Astrocyte of the spinal cord (primary cell): ENCODE data around the gene CEP89.
"Not testable (repeated sequence)": the region's sequence is repeated elsewhere in the genome, so short reads cannot be mapped to it uniquely, and the experiment has no call there.

Experiments
- DNase-seq: peaks from one replicate; pipeline ENCODE4 v3.0.0; 2011; ENCODE audit warnings: low read depth, low spot score
- H3K4me3 ChIP-seq: 2 replicates; pipeline ENCODE4 v1.5.1; 2011; ENCODE audit warnings: low read depth, mild to moderate bottlenecking, low read length, moderate library complexity
- in situ Hi-C: cut with HindIII; loops from 2 replicates; pipeline ENCODE4 v1.10.0; 2017; ENCODE audit warnings: low sequenced_read_pairs
- TF ChIP-seq, protein P1 (sequence below): IDR thresholded peaks from 2 replicates; pipeline ENCODE4 v1.5.1; 2012; ENCODE audit warnings: low read depth, mild to moderate bottlenecking, low read length, inconsistent platforms

CEP89 gene

DNA sequence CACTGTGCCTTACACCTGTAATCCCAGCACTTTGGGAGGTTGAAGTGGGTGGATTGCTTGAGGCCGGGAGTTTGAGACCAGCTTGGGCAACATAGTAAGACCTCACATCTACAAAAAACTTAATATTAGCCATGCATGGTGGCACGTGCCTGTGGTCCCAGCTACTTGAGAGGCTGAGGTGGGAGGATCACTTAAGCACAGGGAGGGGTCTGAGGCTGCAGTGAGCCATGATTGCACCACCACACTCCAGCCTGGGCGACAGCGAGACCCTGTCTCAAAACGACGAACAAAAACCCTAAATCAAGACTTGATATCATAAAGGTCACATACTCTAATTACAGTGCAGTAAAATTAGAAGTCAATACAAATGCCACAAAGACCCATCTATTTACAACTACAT is 119.5 kb downstream of the CEP89 start:
- TF ChIP-seq, protein P1, sequence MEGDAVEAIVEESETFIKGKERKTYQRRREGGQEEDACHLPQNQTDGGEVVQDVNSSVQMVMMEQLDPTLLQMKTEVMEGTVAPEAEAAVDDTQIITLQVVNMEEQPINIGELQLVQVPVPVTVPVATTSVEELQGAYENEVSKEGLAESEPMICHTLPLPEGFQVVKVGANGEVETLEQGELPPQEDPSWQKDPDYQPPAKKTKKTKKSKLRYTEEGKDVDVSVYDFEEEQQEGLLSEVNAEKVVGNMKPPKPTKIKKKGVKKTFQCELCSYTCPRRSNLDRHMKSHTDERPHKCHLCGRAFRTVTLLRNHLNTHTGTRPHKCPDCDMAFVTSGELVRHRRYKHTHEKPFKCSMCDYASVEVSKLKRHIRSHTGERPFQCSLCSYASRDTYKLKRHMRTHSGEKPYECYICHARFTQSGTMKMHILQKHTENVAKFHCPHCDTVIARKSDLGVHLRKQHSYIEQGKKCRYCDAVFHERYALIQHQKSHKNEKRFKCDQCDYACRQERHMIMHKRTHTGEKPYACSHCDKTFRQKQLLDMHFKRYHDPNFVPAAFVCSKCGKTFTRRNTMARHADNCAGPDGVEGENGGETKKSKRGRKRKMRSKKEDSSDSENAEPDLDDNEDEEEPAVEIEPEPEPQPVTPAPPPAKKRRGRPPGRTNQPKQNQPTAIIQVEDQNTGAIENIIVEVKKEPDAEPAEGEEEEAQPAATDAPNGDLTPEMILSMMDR: no peak
- in situ Hi-C loops: no loop called here
- no peak for DNase-seq
- no peak overlapping the region for H3K4me3 ChIP-seq

DNA sequence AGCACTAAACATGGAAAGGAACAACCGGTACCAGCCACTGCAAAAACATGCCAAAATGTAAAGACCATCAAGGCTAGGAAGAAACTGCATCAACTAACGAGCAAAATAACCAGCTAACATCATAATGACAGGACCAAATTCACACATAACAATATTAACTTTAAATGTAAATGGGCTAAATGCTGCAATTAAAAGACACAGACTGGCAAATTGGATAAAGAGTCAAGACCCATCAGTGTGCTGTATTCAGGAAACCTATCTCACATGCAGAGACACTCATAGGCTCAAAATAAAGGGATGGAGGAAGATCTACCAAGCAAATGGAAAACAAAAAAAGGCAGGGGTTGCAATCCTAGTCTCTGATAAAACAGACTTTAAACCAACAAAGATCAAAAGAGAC is 123.7 kb downstream of the CEP89 start:
- in situ Hi-C loops, DNase-seq, H3K4me3 ChIP-seq: not testable (repeated sequence)

DNA sequence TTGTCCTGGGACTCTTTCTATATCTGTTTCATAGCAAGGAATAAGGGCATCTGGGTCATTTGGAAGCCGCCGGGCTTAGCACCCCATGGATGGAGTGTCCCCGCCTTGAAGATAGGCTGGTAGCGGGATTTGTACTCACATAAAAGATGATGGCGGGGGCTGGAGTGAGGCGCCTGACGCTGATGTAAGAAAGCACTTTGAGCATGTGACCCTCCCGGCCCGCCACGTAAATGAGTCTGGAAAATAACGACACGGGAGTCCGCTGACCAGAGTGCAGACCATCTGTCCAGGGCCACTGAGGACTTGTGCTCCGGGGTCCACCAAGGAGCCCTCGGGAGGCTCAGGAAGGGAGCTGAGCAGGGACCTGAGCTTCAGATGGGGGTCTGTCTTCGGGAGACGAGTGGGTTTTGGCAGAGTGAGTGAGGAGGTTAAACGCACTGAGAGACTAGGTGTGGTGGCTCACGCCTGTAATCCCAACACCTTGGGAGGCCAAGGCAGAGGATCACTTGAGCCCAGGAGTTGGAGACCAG is 128.0 kb downstream of the CEP89 start:
- TF ChIP-seq, protein P1: no peak
- DNase-seq: no peak

DNA sequence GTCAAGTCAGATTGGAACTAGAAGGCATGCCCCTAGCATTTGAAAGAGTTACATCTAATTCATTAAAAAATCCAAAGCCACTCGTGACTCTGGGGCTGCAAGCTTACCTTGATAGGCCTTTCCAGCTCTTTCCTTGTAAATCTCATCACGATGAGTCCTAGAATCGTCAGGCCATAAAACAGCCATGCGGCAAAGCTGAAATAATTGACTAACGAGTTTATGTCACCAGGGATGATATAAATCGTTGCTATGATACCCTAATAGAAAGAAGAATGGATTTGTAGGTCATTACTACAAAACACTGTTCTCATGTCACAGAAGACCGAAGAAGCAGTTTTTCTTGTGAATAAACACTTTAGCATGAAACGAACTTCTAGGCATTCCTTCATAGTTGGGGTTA is 129.7 kb downstream of the CEP89 start:
- in situ Hi-C loops: no loop called here
- no peak for DNase-seq
- TF ChIP-seq, protein P1: no peak
- no peak overlapping the region for H3K4me3 ChIP-seq

More for the DNA sequence above, 128.0 kb downstream of the CEP89 start:
- in situ Hi-C loops: no loop called here
- no peak overlapping the region for H3K4me3 ChIP-seq

DNA sequence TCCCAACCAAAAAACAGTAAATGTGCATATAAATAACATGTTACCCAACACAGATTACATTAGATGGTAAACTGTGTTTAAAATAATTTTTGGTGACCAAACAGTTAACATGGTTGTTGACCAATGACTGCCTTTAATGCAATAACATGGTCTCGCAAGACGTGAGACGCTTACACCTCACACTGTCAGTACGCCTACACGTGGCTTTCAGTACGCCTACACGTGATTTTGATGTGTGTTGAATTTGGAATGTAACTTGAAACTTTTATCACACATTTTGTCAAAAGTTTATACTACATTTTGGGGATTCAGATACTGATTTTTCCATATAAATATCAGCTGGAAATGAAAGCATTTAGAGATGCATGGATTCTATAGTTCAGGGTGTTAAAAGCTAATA is 134.2 kb downstream of the CEP89 start:
- no peak overlapping the region for H3K4me3 ChIP-seq
- no peak for DNase-seq
- TF ChIP-seq, protein P1: no peak
- in situ Hi-C loops: no loop called here

DNA sequence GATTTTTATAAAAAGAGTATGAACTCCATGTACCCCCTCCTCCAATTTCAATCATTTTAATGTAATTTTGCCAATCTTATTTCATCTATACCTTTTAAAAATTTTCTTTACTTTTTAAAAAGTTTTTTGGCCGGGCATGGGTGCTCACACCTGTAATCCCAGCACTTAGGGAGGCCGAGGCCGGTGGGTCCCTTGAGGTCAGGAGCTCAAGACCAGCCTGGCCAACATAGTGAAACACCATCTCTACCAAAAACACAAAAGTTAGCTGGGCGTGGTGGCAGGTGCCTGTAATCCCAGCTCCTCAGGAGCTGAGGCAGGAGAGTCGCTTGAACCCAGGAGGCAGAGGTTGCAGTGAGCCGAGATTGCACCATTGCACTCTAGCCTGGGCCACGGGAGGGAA is 138.4 kb downstream of the CEP89 start:
- in situ Hi-C loops, H3K4me3 ChIP-seq, DNase-seq: not testable (repeated sequence)

DNA sequence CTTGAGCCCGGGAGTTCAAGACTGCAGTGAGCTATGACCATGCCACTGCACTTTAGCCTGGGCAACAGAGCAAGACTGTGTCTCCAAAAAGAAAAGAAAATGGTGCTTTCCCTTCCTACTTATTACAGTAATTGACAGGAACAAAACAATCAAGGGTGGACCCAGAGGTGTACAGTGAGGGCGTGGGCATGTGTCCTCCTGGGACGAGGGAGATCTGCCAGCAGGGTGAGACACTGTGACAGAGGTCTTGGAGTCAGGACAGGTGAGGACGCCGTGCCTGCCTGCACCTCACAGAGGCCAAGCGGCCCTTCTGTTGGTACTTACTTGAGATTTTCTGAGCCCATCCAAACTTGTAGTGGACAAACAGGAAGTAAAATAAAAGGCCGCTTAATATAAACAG is 138.9 kb downstream of the CEP89 start:
- in situ Hi-C loops: not testable (repeated sequence)

DNA sequence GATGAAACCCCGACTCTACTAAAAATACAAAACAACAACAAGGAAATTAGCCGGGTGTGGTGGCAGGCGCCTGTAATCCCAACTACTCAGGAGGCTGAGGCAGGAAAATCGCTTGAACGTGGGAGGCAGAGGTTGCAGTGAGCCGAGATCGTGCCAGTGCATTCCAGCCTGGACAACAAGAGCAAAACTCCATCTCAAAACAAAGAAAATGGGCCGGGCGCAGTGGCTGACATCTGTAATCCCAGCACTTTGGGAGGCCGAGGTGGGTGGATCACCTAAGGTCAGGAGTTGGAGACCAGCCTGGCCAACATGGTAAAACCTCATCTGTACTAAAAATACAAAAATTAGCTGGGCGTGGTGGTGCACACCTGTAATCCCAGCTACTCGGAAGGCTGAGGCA is 139.7 kb downstream of the CEP89 start:
- in situ Hi-C loops, H3K4me3 ChIP-seq, DNase-seq: not testable (repeated sequence)

More for the DNA sequence above, 138.9 kb downstream of the CEP89 start:
- DNase-seq, H3K4me3 ChIP-seq: not testable (repeated sequence)

DNA sequence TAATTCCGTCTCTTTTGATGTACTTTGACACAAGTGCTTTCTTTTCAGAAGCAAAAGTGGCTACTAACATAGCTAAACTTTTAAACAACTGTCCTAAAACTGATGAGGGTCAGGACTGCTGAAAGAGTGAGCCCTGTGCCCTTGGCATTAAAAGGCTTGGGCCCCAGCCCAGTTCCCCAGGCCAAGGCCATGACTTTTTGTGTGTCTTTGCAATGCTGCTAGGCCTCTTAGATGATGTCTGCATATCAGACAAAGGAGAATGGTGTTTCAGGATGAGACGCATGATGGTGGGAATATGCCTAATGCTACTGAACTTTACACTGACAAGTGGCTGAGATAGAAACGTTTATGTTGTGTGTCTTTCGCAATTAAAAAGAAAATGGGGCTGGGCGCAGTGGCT is 140.1 kb downstream of the CEP89 start:
- in situ Hi-C loops: no loop called here
- no peak for DNase-seq
- H3K4me3 ChIP-seq: no peak overlapping the region
- TF ChIP-seq, protein P1: no peak
